DMS53 (cell line): Measurements from ENCODE around the gene LIMA1.
A peak's percentile ranks its signal among the peaks of the same experiment; 100 is the strongest.
"Not testable (repeated sequence)": the region's sequence is repeated elsewhere in the genome, so short reads cannot be mapped to it uniquely, and the experiment has no call there.

Experiments
- DNase-seq: peaks from one replicate; lab custom pipeline; 2025; lab: John Stamatoyannopoulos, UW

The LIMA1 gene

GRCh38 chr12:50247665-50248064 lies 35.7 kb downstream of the LIMA1 start:
- DNase-seq, result not testable (repeated sequence)

GRCh38 chr12:50246873-50247612 lies 36.3 kb downstream of the LIMA1 start:
- DNase-seq, result no peak

GRCh38 chr12:50246197-50246865 lies 37.0 kb downstream of the LIMA1 start:
- DNase-seq, result no peak

- no peak for DNase-seq
These were observed 39.8 kb downstream of the LIMA1 start for GRCh38 chr12:50243507-50243906.

GRCh38 chr12:50242751-50243191 lies 40.5 kb downstream of the LIMA1 start:
- DNase-seq, result no peak

- DNase-seq, result peak; percentile 79
These were observed 42.1 kb downstream of the LIMA1 start for GRCh38 chr12:50241178-50241577.

- DNase-seq, result no peak
These were observed 42.6 kb downstream of the LIMA1 start for GRCh38 chr12:50240792-50241114.

GRCh38 chr12:50240096-50240791 lies 43.1 kb downstream of the LIMA1 start:
- no peak for DNase-seq

GRCh38 chr12:50239355-50239891 lies 43.9 kb downstream of the LIMA1 start:
- no peak for DNase-seq

GRCh38 chr12:50234347-50234746 lies 49.0 kb downstream of the LIMA1 start:
- peak; percentile 19 for DNase-seq

- no peak for DNase-seq
These were observed 50.5 kb downstream of the LIMA1 start for GRCh38 chr12:50232771-50233209.

- DNase-seq, result no peak
These were observed 51.1 kb downstream of the LIMA1 start for GRCh38 chr12:50232206-50232605.

- no peak for DNase-seq
These were observed 52.0 kb downstream of the LIMA1 start for GRCh38 chr12:50231346-50231745.

- no peak for DNase-seq
These were observed 53.1 kb downstream of the LIMA1 start for GRCh38 chr12:50230217-50230616.

GRCh38 chr12:50224026-50224692 lies 59.2 kb downstream of the LIMA1 start:
- peak; percentile 99 for DNase-seq

- DNase-seq, result peak; percentile 90
These were observed 61.0 kb downstream of the LIMA1 start for GRCh38 chr12:50222275-50222783.

GRCh38 chr12:50221228-50222008 lies 61.9 kb downstream of the LIMA1 start:
- peak; percentile 26 for DNase-seq

- DNase-seq, result no peak
These were observed 62.8 kb downstream of the LIMA1 start for GRCh38 chr12:50220363-50220995.

- DNase-seq, result no peak
These were observed 63.8 kb downstream of the LIMA1 start for GRCh38 chr12:50219544-50219943.

GRCh38 chr12:50219001-50219400 lies 64.3 kb downstream of the LIMA1 start:
- DNase-seq, result not testable (repeated sequence)

GRCh38 chr12:50218386-50218785 lies 64.9 kb downstream of the LIMA1 start:
- no peak for DNase-seq
